HuH-7 (cell line): ENCODE data around the gene LCE3E.
"Not testable (repeated sequence)": the region's sequence is repeated elsewhere in the genome, so short reads cannot be mapped to it uniquely, and the experiment has no call there.

Experiments
- DNase-seq: peaks from one replicate; pipeline ENCODE4 v3.0.0; 2011; ENCODE audit warnings: low spot score

Gene LCE3E, protein sequence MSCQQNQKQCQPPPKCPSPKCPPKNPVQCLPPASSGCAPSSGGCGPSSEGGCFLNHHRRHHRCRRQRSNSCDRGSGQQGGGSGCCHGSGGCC

DNA sequence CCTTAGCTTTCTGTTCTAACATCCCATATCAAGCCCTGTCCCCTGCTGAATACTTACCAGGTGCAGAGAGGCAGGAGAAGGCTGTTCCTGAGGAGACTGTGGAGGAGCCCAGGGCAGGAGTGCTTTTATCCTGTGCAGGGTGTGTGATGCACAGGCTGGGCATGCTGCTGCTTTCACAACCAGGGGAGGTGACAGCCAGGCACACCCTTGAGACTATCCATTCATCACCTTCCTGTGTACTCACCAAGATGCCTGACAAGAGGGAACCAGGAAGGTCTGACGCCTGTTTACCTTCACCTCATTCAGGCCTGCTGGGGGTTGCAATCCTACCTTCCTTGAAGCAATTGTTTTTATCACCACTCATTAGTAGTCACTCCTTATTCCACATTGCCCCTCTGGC lies at the start of gene LCE3E:
LCE3E (minus strand) TSS at position 100 of the 400 bp plus-strand sequence. CDS start 572 bp downstream, outside the sequence.
- no peak for DNase-seq

DNA sequence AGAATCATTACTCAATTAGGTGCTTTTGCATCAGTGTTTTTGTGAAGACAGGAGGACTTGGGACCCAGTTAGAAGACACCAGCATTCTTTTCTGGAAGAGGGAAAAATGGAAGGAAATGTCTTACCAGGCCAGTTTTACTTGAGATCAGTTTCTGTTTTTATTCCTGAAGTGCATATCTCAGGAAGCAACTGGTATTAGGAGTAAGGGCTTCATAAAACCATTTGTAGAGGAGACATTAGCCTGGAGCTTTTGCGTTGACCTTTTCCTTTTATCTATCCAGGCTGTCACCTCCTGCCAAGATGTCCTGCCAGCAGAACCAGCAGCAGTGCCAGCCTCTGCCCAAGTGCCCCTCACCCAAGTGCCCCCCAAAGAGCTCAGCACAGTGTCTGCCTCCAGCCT lies 46.9 kb upstream of the LCE3E start, which contains the start of gene LCE3B:
LCE3B (plus strand) TSS at position 301 of the 400 bp plus-strand sequence; CDS start at position 301, 0 bp downstream.
- no peak for DNase-seq

DNA sequence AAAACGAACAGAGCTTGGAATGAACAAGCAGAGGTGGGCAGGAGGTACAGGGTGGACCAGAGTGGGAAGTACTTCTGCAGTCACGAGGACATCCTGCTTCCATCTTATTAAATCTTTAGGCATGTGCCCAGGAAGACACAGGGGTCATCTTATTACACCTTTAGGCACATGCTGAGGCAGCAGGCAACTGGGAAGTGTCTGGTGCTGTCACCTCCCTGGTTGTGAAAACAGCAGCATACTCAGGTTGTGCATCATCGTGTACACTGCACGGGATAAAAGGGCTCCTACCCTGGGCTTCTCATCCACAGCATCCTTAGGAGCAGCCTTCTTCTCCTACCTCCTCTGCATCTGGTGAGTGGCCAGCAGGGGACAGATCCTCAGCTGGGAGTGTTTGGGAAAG lies 33.4 kb upstream of the LCE3E start, which contains the start of gene LCE3C:
LCE3C (plus strand) TSS at position 301 of the 400 bp plus-strand sequence. CDS start 498 bp downstream, outside the sequence.
- DNase-seq: no peak

DNA sequence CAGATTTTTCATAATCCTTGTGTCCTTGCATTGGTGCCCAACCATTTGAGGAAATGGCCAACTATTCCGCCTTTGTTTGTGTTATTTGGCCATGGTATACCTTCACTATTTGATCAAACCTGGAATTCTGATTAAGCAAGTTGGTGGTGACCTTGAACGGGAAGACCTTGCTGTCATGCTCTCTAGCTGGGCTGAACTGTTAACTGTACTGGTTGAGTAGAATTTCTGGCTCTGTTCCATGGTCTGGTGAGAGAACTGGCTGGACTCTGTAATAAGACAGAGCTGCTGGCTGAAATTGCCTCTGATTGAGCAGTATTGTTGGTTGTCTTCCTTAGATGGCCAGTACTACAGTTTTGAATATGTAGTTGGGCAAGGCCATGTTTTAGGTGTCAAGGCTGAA lies 30.4 kb upstream of the LCE3E start:
- DNase-seq: no peak

DNA sequence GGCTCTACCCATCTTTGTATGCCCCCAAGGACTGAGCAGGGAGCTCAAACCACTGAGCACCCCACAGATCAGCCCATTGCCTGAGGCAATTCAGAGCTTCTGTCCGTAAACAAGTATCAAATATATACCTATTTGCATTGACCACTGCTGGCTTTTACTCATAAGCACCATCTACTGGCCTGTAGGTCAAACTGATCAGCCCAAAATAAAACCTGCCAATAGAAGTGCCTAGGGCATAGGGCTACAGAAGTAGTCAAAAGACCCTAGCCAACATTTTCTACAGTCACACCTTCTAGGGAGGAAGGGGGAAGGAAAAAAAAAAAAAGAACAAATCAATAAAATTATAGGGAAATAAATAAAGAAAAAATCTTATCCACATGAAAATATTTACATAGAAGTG lies 19.0 kb upstream of the LCE3E start:
- DNase-seq: no peak

DNA sequence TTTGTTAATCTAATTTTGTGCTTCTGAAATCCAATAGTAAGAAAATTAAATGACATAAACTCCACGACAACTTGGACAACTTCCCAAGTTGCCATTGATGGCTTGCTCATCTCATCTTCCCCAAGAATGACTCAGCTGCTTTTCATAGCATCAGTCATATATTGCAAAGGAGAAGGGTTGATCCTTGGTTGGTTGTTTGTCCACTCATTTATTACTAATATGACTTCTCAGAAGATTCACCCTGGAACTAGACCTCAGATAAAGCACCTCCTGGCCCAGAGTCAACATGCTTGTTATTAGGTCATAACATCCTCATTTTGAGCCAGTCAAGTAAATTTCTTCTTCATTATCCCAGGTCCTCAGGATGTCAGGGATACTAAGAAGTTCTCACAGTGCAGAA lies 16.1 kb upstream of the LCE3E start:
- no peak for DNase-seq

DNA sequence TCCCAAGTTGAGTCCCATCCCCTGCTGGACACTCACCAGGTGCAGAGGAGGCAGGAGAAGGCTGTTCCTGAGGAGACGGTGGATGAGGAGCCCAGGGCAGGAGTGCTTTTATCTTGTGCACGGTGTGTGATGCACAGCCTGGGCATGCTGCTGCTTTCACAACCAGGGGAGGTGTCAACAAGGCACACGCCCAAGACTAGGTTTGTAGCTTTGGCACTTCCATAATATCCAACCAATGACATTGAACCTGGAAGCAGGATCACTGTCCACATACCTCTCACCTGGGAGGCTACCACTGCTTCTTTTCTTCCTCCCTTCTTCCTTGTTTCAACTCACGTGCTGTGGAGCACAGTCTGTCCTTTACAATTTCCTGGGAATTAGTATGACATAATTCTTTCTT lies 13.9 kb upstream of the LCE3E start, which contains the start of gene LCE3D:
LCE3D (minus strand) TSS at position 84 of the 400 bp plus-strand sequence. CDS start 580 bp downstream, outside the sequence.
- DNase-seq: no peak

DNA sequence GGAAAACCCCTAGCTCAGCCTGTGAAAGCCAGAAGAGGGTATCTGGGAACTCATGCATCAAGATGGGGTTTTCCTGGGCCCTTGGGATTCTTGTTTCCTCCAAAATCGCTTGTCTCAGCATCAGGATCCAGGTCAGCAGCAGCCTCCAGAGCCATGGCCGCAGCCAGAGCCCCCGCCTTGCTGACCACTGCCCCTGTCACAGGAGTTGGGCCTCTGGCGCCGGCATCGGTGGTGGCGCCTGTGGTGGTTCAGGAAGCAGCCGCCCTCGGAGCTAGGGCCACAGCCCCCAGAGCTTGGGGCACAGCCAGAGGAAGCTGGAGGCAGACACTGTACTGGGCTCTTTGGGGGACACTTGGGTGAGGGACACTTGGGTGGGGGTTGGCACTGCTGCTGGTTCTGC lies 12.9 kb upstream of the LCE3E start:
- not testable (repeated sequence) for DNase-seq

DNA sequence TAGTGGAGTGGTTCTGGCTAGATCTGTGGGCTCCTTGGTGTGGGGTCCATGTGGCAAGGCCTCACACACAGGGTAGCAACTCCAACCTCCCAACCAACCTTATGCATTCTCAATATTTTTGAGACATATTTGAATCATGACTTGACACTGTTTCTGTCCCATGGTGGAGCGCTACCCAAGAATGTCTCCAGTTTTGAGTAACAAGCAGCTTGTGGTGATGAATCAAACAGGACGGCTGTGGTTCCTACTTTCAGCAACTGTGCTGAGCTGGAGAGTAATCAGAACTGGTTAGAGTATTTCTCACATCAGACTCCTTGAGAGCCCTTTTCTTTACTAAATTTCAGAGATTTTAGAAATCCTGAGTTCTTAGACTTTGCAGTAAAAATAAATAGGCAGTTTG lies 10.6 kb upstream of the LCE3E start:
- DNase-seq: no peak

DNA sequence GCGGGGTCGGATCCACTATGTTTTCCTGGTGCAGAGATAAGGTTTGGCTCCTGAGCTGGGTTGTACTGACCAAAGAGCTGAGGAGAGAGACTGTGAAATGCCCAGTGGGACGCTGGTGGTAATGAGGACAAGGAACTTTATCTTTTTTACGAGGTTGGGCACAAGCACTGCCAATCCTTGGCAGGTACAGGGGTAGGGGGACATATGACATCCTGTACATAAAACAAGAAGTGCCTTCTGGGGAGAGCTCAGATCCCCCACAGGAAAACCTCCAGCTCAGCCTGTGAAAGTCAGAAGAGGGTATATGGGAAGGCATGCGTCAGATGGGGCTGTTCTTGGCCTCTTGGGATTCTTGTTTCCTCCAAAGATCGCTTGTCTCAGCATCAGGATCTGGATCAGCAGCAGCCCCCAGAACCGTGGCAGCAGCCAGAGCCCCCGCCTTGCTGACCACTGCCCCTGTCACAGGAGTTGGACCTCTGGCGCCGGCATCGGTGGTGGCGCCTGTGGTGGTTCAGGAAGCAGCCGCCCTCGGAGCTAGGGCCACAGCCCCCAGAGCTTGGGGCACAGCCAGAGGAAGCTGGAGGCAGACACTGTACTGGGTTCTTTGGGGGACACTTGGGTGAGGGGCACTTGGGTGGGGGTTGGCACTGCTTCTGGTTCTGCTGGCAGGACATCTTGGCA lies 905 bp downstream of the LCE3E start:
- DNase-seq: no peak

DNA sequence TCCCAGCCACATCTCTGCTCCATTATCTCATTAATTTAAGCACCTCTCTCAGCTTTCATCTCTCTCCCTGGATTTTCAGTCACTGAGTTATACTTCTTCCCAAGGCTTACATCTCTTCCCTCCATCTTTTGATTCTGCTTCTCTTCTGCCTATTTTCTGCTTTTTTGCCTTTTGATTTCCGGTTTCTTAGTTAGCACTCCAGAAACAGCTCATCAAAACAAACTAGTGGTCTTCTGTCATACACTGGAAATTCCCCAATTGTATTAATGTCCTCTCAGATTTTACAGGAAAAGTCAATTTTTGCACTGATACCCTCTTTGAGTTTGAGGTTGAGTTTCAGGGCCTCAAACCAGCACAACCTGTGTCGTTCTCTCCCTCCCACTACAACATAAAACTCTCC lies 1.5 kb downstream of the LCE3E start:
- DNase-seq: no peak

DNA sequence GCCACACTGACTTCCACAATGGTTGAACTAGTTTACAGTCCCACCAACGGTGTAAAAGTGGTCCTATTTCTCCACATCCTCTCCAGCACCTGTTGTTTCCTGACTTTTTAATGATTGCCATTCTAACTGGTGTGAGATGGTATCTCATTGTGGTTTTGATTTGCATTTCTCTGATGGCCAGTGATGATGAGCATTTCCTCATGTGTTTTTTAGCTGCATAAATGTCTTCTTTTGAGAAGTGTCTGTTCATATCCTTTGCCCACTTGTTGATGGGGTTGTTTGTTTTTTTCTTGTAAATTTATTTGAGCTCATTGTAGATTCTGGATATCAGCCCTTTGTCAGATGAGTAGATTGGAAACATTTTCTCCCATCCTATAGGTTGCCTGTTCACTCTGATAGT lies 18.2 kb downstream of the LCE3E start:
- not testable (repeated sequence) for DNase-seq

DNA sequence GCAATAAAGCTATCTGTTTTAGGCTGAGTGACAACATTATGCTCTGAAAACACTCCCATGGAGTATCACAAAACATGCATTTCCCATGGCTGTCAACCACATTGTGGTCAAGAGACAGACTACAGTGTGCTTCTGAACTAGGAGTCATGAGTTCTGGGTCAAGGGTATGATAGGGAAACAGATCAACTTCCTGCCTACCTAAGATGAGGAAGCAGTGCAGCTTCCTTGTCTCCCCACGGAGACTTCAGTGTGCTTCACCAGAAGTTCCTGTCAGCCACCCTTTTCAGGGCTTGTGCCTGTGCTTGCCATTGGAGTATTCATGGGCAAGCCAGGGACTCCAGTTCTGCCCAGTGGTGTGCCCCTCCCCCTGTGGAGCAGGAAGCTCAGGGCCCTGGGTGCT lies 19.9 kb downstream of the LCE3E start:
- no peak for DNase-seq

DNA sequence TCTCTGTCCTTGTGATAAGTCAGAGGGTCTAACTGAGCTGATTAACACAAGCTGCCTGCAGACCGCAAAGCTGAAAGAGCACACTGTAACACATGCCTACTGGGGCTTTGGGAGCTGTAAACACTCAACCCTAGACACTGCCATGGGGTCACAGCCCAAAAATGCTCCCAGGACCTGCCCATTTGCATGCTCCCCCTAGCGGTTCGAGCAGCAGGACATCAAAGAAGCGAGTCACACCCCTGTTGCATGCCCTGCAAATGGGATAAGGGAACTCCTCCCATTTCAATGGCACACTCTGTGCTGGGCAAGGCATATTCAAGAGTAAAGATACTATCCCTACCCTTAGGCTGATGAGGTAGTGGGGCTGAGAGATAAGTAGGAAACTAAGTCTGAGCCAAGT lies 22.8 kb downstream of the LCE3E start:
- no peak for DNase-seq

DNA sequence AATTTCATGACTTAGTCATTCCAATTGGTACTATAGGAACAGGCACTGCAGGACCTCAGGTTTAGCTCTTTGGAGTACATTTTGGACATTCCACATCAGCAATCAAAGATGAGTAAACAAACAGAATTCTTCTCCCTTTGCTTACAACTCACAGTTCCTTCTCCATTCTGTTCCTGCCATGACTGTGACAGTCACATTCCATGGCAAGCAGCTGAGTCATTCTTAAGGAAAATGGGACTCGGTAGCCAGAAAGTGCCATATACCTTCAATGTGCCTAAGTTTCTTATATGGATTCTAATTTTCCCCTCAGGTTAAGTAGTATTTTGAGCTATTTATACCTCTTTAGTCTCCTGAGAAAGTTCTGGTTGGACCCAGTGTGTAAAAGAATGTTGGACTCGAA lies 26.7 kb downstream of the LCE3E start:
- DNase-seq: no peak

DNA sequence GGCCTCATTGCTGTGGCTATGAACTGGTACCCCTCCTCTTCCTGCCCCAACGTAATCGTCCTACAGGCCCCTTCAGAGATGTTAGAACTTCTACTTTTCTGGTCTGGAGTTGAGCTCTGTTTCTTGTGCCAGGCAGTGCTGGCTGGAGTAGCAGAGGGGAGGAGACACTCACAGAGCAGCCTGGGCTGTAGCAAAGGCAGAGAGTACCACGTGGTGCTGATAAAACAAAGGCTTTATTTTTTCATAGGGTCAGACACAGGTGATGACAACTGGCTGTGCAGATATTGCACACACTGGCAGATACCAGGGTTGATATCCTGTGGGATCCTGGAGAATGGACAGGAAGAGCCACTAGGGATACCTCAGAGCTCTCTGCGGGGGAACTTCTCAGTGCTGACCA lies 29.1 kb downstream of the LCE3E start:
- no peak for DNase-seq

DNA sequence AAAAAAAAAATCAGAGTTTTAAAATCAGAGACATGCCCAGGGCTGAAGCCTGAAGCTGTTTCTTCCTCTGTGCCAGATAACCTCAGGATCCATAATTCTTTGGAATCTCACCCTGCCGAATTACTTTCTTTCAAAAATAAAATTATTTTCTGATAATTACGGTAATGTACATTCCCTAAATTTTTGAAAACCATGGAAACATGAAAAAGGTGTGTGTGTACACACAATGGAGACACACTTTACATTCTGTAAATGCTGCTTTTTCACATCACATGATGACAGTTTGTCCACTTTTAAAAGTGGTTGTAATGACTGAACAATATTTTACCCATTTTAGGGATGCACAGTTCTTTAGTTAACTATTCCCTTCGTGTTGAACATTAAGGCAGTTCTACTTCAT lies 30.8 kb downstream of the LCE3E start:
- no peak for DNase-seq

DNA sequence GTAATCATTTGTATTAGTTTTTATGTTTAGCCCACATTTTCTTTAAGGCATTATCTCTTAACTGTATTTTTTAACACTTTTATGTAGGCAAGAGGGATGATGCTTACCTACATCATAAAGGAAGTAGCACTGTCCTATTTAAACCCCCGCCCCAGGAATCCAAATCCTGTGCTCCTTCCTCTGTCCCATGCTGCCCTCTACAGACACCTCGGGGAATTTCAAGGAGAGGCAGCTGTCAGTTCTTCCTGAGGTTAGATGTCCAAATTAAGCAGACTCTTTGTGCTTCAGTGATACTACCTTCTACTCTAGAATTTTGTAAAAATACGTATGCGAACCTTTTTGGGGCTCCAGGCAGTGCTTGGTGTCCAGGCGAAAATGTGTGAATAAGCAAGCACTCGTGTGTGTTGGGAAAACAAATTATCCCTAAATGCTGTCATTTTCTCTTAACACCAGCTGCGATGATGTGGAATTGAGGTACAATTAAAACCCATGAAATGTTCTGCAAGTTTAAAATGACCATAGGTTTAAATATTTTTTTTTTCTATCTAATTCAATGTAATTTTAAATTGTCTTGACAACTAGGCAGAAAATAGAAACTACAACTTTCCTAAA lies 33.1 kb downstream of the LCE3E start:
- peak; percentile 17 for DNase-seq

DNA sequence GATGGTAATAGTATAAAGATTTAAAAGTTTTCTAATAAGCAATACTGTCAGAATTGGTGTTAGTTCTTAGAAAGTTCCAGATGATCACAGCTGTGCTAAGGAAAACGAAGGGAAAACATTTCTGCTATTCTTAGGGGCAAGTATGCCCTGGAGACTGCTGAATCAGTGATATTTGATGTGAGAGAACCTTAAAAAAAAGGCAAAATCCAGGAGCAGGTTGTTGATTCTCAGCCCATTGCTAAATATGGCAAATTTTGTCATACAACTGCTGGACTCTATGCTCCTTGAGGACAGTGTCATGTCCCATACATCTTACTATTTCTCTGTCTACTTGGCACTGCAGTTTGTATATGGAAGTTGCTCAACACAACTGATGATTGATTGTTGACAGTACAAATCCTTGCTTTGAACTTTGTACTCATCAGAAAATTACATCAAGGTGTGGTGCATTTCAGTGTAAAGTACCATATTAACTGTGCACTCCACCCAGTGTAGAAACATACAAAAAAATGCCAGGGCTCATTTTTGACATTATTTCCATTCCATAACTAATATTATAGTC lies 41.4 kb downstream of the LCE3E start:
- DNase-seq: no peak

DNA sequence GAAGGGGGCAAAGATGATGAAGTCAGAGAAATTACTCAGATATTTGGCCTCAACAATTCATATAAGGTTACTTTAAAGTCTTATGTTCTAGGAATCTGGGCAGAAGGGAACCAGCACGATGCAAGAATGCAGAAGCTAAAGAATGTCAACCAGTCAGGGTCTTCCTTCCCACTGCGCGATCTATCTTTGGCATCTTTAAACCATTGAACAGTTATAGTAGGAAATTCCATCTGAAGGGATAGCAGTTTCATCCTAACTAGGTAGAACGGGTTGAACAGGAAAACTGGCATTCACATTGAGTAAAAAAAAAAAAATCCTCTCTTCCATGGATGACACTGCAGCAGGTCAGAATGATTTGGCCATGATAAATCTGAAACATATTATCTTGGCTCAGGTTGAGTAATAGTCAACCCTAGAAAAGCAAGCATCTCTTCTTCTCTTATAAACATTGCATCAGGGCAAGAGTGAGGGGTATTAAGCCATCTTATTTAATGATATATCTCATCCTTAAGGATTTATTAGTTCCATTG lies 46.0 kb downstream of the LCE3E start:
- no peak for DNase-seq

DNA sequence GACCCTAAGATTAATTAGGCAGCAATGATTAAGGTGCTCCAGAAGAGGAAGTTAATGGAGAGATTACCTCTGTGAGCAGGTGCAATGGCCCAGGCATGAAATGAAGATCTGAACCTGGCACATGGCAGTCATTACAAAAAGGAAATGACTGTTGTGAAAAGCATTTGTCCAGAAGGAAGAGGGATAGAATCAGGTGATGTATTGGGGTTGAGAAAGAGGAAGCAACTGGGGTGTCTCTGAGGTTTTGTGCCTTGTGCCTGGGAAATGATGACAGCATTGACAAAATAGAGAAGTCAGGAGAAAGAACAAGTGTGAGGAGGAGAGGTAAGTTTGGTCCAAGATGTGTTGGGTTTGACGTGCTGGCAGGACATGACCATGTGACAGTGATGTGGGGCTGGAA lies 46.7 kb downstream of the LCE3E start:
- DNase-seq: no peak

DNA sequence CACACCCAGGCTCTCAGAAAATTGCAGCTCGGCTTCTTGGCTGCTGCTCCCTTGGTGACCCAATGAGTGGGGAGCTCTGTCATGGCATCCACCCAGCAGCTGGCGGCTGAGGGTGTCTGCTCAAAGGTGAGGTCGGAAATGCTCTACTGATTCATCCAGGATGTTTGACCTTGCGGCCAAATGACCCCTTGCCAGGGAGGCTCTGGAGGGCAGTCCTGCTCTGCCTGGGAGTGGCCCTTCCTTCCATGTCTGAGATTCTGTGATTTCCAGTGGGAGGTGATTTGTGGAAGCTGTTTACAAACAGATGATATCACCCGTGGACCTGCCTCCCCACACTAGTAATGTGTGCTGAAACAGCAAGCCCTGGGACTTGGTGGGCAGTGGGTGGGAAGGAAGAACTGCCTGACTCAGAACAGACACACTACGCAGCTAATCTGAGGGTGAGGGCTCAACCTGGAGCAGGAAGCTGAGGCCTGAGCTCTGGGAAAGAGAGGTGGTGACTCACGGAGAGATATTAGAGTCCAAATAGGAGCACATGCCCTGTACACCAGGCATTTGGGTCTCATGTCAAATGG lies 49.3 kb downstream of the LCE3E start:
- no peak for DNase-seq

DNA sequence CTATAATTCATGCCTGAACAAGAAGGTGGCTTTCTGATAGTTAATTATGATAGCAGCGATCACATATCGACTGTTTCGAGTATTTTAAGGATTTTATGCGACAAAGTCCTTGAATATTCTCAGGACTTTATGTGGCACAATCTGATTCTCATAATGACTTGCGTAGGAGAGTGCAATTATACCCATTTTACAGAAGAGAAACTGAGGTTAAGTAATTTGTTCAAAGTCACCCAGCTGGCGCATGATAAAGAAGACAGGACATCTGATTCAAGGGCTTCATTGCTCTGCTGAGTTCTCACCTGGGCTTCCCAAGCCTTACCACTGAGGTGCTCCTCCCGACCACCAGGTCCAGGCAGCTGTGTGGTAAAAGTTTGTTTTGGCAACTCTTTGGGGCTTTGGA lies 50.5 kb downstream of the LCE3E start:
- DNase-seq: no peak
